H1 (cell line): Measurements from ENCODE around the gene THAP5.

Experiments
- EP300 ChIP-seq, 2 experiments: IDR thresholded peaks; 1 replicate in 1 of 2; 2 replicates in 1 of 2; pipeline ENCODE4 v1.6.1; 2011 to 2012; ENCODE audit warnings: low read depth in 2 of 2, low read length in 2 of 2, mild to moderate bottlenecking in 2 of 2, borderline replicate concordance in 1 of 2, inconsistent platforms in 1 of 2, moderate library complexity in 1 of 2
- EZH2 ChIP-seq: fragments of 200-600 bp; sonication (generic); IDR thresholded peaks from 2 replicates; pipeline ENCODE4 v1.7.1; 2012; ENCODE audit warnings: low read depth, mild to moderate bottlenecking, moderate library complexity, low read length, inconsistent platforms; ENCODE audit not compliant: severe bottlenecking
- HDAC2 ChIP-seq, 2 experiments: fragments of 300-600 bp in 1 of 2; sonication (generic) in 1 of 2; IDR thresholded peaks; 2 replicates each; pipeline ENCODE4 v1.6.1; 2011 to 2012; ENCODE audit warnings: low read depth in 2 of 2, low read length in 2 of 2, mild to moderate bottlenecking in 2 of 2, moderate library complexity in 2 of 2, borderline replicate concordance in 1 of 2, inconsistent platforms in 1 of 2
- HDAC6 ChIP-seq: IDR thresholded peaks from one replicate; pipeline ENCODE4 v1.7.1; 2012; ENCODE audit warnings: low read depth, mild to moderate bottlenecking, inconsistent platforms, low read length, moderate library complexity
- KDM1A ChIP-seq: fragments of 200-600, 300-600 bp; sonication (generic); IDR thresholded peaks from 2 replicates; pipeline ENCODE4 v1.7.1; 2016; ENCODE audit warnings: mild to moderate bottlenecking, low read length, borderline replicate concordance
- KDM5A ChIP-seq: fragments of 200-600 bp; IDR thresholded peaks from 2 replicates; pipeline ENCODE4 v1.7.1; 2012; ENCODE audit warnings: mild to moderate bottlenecking, low read length, inconsistent platforms, mixed read lengths
- PHF8 ChIP-seq: fragments of 200-600 bp; sonication (generic); conservative IDR thresholded peaks from 2 replicates; pipeline ENCODE4 v1.7.1; 2012; ENCODE audit warnings: low read depth, mild to moderate bottlenecking, inconsistent platforms, low read length, moderate library complexity
- POLR2A ChIP-seq, 2 experiments: IDR thresholded peaks; 1 replicate in 1 of 2; 2 replicates in 1 of 2; pipeline ENCODE4 v1.6.1; 2011; ENCODE audit warnings: low read depth in 2 of 2, low read length in 2 of 2, mild to moderate bottlenecking in 2 of 2; ENCODE audit errors: control extremely low read depth in 1 of 2
- POLR2AphosphoS5 ChIP-seq: IDR thresholded peaks from 2 replicates; pipeline ENCODE4 v1.6.1; 2011; ENCODE audit warnings: low read depth, low read length
- TCF12 ChIP-seq: IDR thresholded peaks from 2 replicates; pipeline ENCODE4 v1.6.1; 2011; ENCODE audit warnings: low read depth, mild to moderate bottlenecking, low read length
- TF ChIP-seq, protein P1 (sequence below), 3 experiments: IDR thresholded peaks; 1 replicate in 2 of 3; 2 replicates in 1 of 3; pipeline versions ENCODE4 v1.5.1 to v1.6.1; 2011; ENCODE audit warnings: low read length in 3 of 3, mild to moderate bottlenecking in 3 of 3, inconsistent platforms in 2 of 3, low read depth in 1 of 3, moderate library complexity in 1 of 3; ENCODE audit not compliant: insufficient read depth in 1 of 3; ENCODE audit errors: control extremely low read depth in 1 of 3
- TF ChIP-seq, protein P2 (sequence below): IDR thresholded peaks from 2 replicates; pipeline ENCODE4 v1.6.1; 2012; ENCODE audit warnings: inconsistent platforms
- TF ChIP-seq, protein P3 (sequence below): IDR thresholded peaks from 2 replicates; pipeline ENCODE4 v1.6.1; 2012; ENCODE audit warnings: inconsistent platforms

- TF ChIP-seq, protein P1, sequence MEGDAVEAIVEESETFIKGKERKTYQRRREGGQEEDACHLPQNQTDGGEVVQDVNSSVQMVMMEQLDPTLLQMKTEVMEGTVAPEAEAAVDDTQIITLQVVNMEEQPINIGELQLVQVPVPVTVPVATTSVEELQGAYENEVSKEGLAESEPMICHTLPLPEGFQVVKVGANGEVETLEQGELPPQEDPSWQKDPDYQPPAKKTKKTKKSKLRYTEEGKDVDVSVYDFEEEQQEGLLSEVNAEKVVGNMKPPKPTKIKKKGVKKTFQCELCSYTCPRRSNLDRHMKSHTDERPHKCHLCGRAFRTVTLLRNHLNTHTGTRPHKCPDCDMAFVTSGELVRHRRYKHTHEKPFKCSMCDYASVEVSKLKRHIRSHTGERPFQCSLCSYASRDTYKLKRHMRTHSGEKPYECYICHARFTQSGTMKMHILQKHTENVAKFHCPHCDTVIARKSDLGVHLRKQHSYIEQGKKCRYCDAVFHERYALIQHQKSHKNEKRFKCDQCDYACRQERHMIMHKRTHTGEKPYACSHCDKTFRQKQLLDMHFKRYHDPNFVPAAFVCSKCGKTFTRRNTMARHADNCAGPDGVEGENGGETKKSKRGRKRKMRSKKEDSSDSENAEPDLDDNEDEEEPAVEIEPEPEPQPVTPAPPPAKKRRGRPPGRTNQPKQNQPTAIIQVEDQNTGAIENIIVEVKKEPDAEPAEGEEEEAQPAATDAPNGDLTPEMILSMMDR (IDR thresholded peaks at IDR 0.05; ENCODE audit: control extremely low read depth in 1 of 3, insufficient read depth in 1 of 3, low read depth in 1 of 3, low read length in 3 of 3): no peak
- no peak for TF ChIP-seq KDM1A
- TF ChIP-seq POLR2AphosphoS5: no peak
- no peak for TF ChIP-seq KDM5A
- no peak for TF ChIP-seq HDAC6
- TF ChIP-seq TCF12: no peak
- TF ChIP-seq POLR2A (IDR thresholded peaks at IDR 0.05; ENCODE audit: control extremely low read depth in 1 of 2, low read depth in 2 of 2, low read length in 2 of 2): no peak
- no peak for TF ChIP-seq HDAC2 (IDR thresholded peaks at IDR 0.05; ENCODE audit: borderline replicate concordance in 1 of 2, low read depth in 2 of 2, low read length in 2 of 2)
- TF ChIP-seq, protein P2, sequence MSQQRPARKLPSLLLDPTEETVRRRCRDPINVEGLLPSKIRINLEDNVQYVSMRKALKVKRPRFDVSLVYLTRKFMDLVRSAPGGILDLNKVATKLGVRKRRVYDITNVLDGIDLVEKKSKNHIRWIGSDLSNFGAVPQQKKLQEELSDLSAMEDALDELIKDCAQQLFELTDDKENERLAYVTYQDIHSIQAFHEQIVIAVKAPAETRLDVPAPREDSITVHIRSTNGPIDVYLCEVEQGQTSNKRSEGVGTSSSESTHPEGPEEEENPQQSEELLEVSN: no peak
- TF ChIP-seq, protein P3, sequence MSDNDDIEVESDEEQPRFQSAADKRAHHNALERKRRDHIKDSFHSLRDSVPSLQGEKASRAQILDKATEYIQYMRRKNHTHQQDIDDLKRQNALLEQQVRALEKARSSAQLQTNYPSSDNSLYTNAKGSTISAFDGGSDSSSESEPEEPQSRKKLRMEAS: no peak
- TF ChIP-seq EZH2: no peak
- no peak for TF ChIP-seq PHF8
- no peak for TF ChIP-seq EP300 (IDR thresholded peaks at IDR 0.05; ENCODE audit: borderline replicate concordance in 1 of 2, low read depth in 2 of 2, low read length in 2 of 2)
Observed at GRCh38 chr7:108585843-108586242, 16.3 kb upstream of the THAP5 start.
